ENCODE measurements around the gene ABTB2. TPM values are rescaled to one million over a fixed set of nuclear protein-coding genes. Genes with fewer than 3 reads are reported as not detected.

Gene ABTB2
- polyA plus RNA-seq, 1 of the 3 experiments (the other 2 are of a cell fraction), result 7.8 TPM

- Histone ChIP-seq H2AFZ (ENCODE audit: low read depth) (no peak overlapping the region), H3K9ac (no peak overlapping the region), H3K4me2 (no peak overlapping the region), H3K36me3 (replicated peaks in 1 of 2; ENCODE audit: control insufficient read depth in 1 of 2, insufficient read depth in 2 of 2, low read length in 1 of 2) (no peaks in the 10 kb centered on the region), H3K4me3 (ENCODE audit: low read depth in 2 of 2, low read length in 1 of 2) (no peak overlapping the region), H3K27me3 (ENCODE audit: insufficient read depth) (no peaks in the 10 kb centered on the region), H3K9me2 (no peaks in the 10 kb centered on the region), H3K4me1 (ENCODE audit: control insufficient read depth in 1 of 2, insufficient read depth in 2 of 2, low read depth in 1 of 2, low read length in 1 of 2) (peaks cover 21 to 37% of the 10 kb centered on the region in 2 experiments), H4K20me1 (ENCODE audit: insufficient read depth) (no peaks in the 10 kb centered on the region), H3F3A (replicated peaks; ENCODE audit: insufficient read depth) (peaks cover 5% of the 10 kb centered on the region), H3K79me2 (ENCODE audit: insufficient read depth) (no peaks in the 10 kb centered on the region), H3K27ac (ENCODE audit: low read depth in 2 of 2, low read length in 1 of 2) (no peak overlapping the region), H3K9me3 (no peaks in the 10 kb centered on the region)
- no peak for TF ChIP-seq MAX (IDR thresholded peaks at IDR 0.05; ENCODE audit: low read depth)
- no peak for TF ChIP-seq CTCF (IDR thresholded peaks at IDR 0.05)
- no peak for TF ChIP-seq RFX5 (IDR thresholded peaks at IDR 0.05; ENCODE audit: low read length)
- TF ChIP-seq FOXJ3 (CRISPR knock-in tag; IDR thresholded peaks at IDR 0.05), result no peak
- no peak for DNase-seq
- ChIA-PET POLR2A (no interaction called here), CTCF (interaction anchor here (0.6 kb wide), 1 partner anchor 127 kb away, joined by 3 read pairs; no protein-coding TSS in a partner anchor)
- 96% methylated on average over 4 of the region's 5 CpGs for WGBS (ENCODE audit: low lambda C conversion rate)
These were observed 84.7 kb downstream of the ABTB2 start for GRCh38 chr11:34273099-34273498.

- POLR2A ChIA-PET, result interaction anchor here (1.0 kb wide), 1 partner anchor 9 kb away, joined by 3 read pairs; no protein-coding TSS in a partner anchor
- Histone ChIP-seq H3K4me1 (ENCODE audit: control insufficient read depth in 1 of 2, insufficient read depth in 2 of 2, low read depth in 1 of 2, low read length in 1 of 2) (peaks cover 30 to 41% of the 10 kb centered on the region in 2 experiments), H3K27ac (ENCODE audit: low read depth in 2 of 2, low read length in 1 of 2) (no peak overlapping the region), H4K20me1 (ENCODE audit: insufficient read depth) (no peaks in the 10 kb centered on the region), H3K27me3 (ENCODE audit: insufficient read depth) (no peaks in the 10 kb centered on the region), H3K79me2 (ENCODE audit: insufficient read depth) (no peaks in the 10 kb centered on the region), H3K9me3 (no peaks in the 10 kb centered on the region), H3K36me3 (replicated peaks in 1 of 2; ENCODE audit: control insufficient read depth in 1 of 2, insufficient read depth in 2 of 2, low read length in 1 of 2) (no peaks in the 10 kb centered on the region), H3K4me3 (ENCODE audit: low read depth in 2 of 2, low read length in 1 of 2) (no peak overlapping the region), H3K9ac (no peak overlapping the region), H2AFZ (ENCODE audit: low read depth) (no peak overlapping the region), H3K9me2 (no peaks in the 10 kb centered on the region), H3F3A (replicated peaks; ENCODE audit: insufficient read depth) (peaks cover 9% of the 10 kb centered on the region), H3K4me2 (no peak overlapping the region)
- CTCF ChIA-PET, result no interaction called here
- TF ChIP-seq FOSL2 (IDR thresholded peaks at IDR 0.05; ENCODE audit: borderline replicate concordance, low read depth), result no peak
- TF ChIP-seq EZH2phosphoT487 (IDR thresholded peaks at IDR 0.05; ENCODE audit: borderline replicate concordance, low read depth), result no peak
- TF ChIP-seq JUND (IDR thresholded peaks at IDR 0.05), result no peak
- TF ChIP-seq USF1 (IDR thresholded peaks at IDR 0.05; ENCODE audit: borderline replicate concordance, low read depth), result no peak
- TF ChIP-seq FOXM1 (IDR thresholded peaks at IDR 0.05; ENCODE audit: low read depth), result no peak
- TF ChIP-seq TCF12 (IDR thresholded peaks at IDR 0.05), result no peak
- DNase-seq, result no peak
These were observed 86.1 kb downstream of the ABTB2 start for GRCh38 chr11:34271727-34272126.

Data from SK-N-SH (cell line).